Measurements from ENCODE around the gene TRIM17.

The TRIM17 gene

DNA sequence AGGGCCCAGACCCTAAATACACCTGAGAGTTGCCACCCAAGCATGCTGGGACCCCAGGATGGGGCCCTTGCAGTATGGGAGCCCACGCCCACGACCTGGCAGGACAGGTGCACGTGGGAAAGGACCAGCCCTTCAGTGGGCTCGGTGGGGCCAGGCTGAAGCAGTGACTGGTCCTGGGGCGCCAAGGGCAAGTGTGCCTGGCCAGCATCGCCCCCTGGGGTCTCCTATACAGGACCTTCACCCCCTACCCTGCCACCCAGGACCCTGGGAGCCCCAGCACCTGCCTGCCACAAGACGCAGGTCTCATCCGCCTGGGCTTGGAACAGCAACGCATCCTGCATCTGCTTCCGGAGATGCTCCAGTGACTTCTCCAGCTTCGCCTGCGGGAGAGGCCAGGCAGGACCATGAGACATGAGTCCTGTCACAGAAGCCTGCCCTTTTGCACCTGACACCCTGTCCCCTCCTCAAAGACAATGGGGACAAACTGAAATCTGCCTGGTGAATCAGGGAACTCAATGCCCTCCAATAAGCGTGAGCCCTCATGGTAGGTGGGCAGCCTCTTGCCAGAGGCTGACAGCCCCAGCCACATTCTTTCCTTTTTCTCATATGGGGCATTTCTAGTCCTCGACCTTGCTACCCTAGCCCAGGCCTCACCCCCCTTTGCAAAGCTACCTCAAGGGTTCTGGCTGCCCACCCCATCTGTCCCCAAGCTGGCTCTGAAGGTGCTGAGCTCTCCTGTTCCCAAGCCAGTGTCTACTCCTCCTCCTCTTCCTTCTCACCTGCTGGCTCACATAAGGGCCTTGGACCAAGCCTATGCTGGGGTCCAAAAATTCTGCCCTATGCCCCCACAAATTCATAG, 14.7 kb downstream of the TRIM17 start:
- Histone ChIP-seq H3K9me3 (no peaks in the 10 kb centered on the region), H3K4me3 (no peak overlapping the region), H3K27ac (no peak overlapping the region), H3K27me3 (no peaks in the 10 kb centered on the region), H3K36me3 (peaks cover 19 to 60% (median 42%) of the 10 kb centered on the region in 3 donors), H3K4me1 (peaks cover 5 to 37% (median 22%) of the 10 kb centered on the region in 4 donors)
- peak in 1 of 2 donors; percentile 25 for DNase-seq
- TF ChIP-seq, protein P1, sequence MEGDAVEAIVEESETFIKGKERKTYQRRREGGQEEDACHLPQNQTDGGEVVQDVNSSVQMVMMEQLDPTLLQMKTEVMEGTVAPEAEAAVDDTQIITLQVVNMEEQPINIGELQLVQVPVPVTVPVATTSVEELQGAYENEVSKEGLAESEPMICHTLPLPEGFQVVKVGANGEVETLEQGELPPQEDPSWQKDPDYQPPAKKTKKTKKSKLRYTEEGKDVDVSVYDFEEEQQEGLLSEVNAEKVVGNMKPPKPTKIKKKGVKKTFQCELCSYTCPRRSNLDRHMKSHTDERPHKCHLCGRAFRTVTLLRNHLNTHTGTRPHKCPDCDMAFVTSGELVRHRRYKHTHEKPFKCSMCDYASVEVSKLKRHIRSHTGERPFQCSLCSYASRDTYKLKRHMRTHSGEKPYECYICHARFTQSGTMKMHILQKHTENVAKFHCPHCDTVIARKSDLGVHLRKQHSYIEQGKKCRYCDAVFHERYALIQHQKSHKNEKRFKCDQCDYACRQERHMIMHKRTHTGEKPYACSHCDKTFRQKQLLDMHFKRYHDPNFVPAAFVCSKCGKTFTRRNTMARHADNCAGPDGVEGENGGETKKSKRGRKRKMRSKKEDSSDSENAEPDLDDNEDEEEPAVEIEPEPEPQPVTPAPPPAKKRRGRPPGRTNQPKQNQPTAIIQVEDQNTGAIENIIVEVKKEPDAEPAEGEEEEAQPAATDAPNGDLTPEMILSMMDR (IDR thresholded peaks at IDR 0.05): no peak
- intact Hi-C loops (cut with DNase I; ENCODE audit: low total_unique reads): loop anchor here (5.0 to 10.0 kb wide), 3 partner anchors 85 to 667 kb away; partner anchors contain the start of genes JMJD4, RNF187 and SNAP47

DNA sequence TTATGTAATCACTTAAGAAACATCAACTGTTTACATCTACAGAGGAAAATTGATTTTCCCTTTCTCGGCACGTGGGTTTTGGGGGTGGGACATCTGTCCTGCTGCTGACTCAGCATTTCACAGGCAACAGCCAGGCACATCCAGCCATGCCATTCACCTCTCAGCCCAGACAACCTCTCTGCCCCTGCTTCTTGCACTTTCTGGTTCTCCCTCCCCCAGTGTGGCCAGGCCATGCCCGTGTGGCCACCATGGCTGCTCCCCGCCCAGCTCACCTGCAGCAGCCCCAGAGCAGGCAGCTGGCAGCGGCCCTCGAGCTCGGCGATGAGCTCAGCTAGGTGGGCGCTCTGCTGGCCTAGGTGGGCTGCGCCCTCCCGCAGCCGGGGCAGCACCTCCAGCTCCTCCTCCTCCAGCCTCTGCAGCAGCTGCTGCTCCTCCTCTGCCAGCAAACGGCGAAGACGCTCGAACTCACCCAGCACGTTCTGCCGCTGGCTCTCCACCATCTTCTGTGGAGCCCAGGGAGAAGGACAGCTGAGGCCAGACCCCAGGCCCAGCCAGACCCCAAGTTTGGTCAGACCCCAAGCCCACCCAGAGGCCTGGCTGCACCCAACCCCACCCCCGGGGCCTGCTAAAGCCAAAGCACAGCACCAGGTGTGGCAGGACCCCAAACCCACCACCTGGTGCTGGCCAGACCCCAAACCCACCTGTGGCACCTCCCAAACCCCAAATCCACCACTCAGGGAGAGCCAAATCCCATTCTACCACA, 15.8 kb downstream of the TRIM17 start:
- Histone ChIP-seq H3K27ac (no peak overlapping the region), H3K27me3 (no peaks in the 10 kb centered on the region), H3K9me3 (no peaks in the 10 kb centered on the region), H3K36me3 (peaks cover 30 to 71% (median 54%) of the 10 kb centered on the region in 3 donors), H3K4me1 (peaks cover 5 to 36% (median 21%) of the 10 kb centered on the region in 4 donors), H3K4me3 (no peak overlapping the region)
- DNase-seq: peak in 1 of 2 donors; percentile 55
- intact Hi-C loops (cut with DNase I; ENCODE audit: low total_unique reads): loop anchor here (5.0 to 10.0 kb wide), 3 partner anchors 86 to 666 kb away; partner anchors contain the start of genes JMJD4, RNF187 and SNAP47
- TF ChIP-seq, protein P1 (IDR thresholded peaks at IDR 0.05): no peak

DNA sequence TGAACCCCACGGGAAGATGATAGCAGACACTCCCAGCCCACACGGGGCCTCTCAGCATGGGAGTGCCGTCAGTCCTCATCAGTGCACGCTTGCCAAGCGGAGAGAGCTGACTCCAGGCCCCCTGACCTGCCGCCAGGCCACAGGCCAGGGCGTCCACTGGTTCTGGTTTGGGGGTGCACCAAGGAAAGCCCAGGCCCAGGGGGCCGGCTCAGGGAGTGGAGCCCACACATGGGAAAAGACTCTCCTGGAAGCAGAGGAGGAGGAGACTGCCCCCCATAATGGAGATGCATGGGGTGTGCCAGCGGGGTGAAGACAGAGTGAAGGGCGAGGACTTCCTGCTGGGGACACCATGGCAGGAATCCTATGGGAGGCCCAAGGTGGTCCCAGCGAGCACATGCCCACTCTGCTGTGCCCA, 16.4 kb downstream of the TRIM17 start:
- DNase-seq: peak in 1 of 2 donors; percentile 59
- Histone ChIP-seq H3K4me1 (peaks cover under 1 to 30% (median 16%) of the 10 kb centered on the region in 4 donors), H3K36me3 (peaks cover 31 to 78% (median 60%) of the 10 kb centered on the region in 3 donors), H3K4me3 (no peak overlapping the region), H3K27me3 (no peaks in the 10 kb centered on the region), H3K9me3 (no peaks in the 10 kb centered on the region), H3K27ac (no peak overlapping the region)
- intact Hi-C loops (cut with DNase I; ENCODE audit: low total_unique reads): loop anchor here (5.0 to 10.0 kb wide), 3 partner anchors 87 to 665 kb away; partner anchors contain the start of genes JMJD4, RNF187 and SNAP47
- TF ChIP-seq, protein P1 (IDR thresholded peaks at IDR 0.05): no peak

DNA sequence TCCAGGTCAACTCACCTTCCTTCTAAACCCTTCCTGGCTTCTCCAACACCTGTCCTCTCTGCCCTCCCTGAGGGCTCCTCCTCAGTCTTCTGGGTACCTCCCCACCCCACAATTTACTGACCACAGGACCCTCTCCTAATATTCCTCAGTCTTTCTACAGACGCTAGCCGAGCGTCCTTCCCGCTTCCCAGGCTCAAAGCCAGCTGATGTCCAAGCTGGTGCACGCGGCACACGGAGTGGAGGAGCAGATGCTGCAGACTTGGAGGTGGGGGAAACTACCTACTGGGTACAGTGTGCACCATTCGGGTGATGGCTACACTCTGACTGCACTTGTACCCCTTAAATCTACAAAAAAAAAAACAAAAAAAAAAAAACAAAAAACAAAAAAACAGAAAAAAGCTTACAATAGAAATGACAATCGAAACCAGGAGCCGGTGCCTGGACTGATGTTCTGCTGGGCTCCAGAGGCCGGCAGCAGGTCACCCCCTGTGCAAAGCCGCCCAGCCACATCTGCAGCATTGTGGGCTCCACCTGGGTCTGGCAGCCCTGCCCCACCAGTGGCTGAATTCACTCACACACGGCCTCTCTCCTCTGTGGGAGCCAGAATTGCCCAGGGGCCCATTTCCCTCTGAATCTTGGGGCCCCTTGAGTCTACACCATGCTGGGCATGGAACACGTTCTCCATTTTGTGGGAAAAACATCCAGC, 17.0 kb downstream of the TRIM17 start:
- H3K36me3 ChIP-seq: peaks cover 31 to 83% (median 66%) of the 10 kb centered on the region in 3 donors
- no peaks in the 10 kb centered on the region for H3K9me3 ChIP-seq
- TF ChIP-seq, protein P1 (IDR thresholded peaks at IDR 0.05): no peak
- no peak overlapping the region for H3K27ac ChIP-seq
- peak in 1 of 2 donors; percentile 47 for DNase-seq
- intact Hi-C loops (cut with DNase I; ENCODE audit: low total_unique reads): loop anchor here (5.0 to 10.0 kb wide), 3 partner anchors 88 to 665 kb away; partner anchors contain the start of genes JMJD4, RNF187 and SNAP47
- no peaks in the 10 kb centered on the region for H3K27me3 ChIP-seq
- H3K4me3 ChIP-seq: no peak overlapping the region
- peaks cover 0 to 24% (median 11%) of the 10 kb centered on the region in 4 donors for H3K4me1 ChIP-seq

All from tibial artery (tissue), 4 donors.